Right ventricle myocardium superior (tissue), 1 donor: ENCODE measurements around the gene PACS1. TPM values are rescaled to one million over a fixed set of nuclear protein-coding genes. Genes with fewer than 3 reads are reported as not detected.
A peak's percentile ranks its signal among the peaks of the same experiment; 100 is the strongest.
"Not testable (repeated sequence)": the region's sequence is repeated elsewhere in the genome, so short reads cannot be mapped to it uniquely, and the experiment has no call there.

Source experiments
- ATAC-seq: fragments of 200-7000 bp; cut with Tn5 transposase; one replicate; pipeline ENCODE4 v1.9.1; 2020; ENCODE audit warnings: mild to moderate bottlenecking; ENCODE audit not compliant: poor library complexity
- DNase-seq: peaks from one replicate; pipeline ENCODE4 v3.0.0-alpha.2; 2020
- intact Hi-C: fragments of 100-400 bp; cut with DNase I; formaldehyde crosslinking; loops from one replicate; pipeline ENCODE4 v1.11.2; 2022
- total RNA-seq: library from RNA; stranded (reverse); fragmentation: NEBNext Ultra II Directional; extraction: Animal tissue kit (Norgen Biotek cat#: 25700); gene quantifications from one replicate; pipeline ENCODE4 v1.2.1, GENCODE V29; 2021
- donor health status: DM: no; HTN: yes; CAD: no; lungs with severe emphysema.

PACS1 gene
- total RNA-seq, 1 donor from 2014 or later: 46.5 TPM

GRCh38 chr11:66268952-66269905, 199.2 kb downstream of the PACS1 start:
- DNase-seq (peak; percentile 48), ATAC-seq (no peak)
- intact Hi-C loops: no loop called here

GRCh38 chr11:66271816-66272215, 201.7 kb downstream of the PACS1 start:
- ATAC-seq: no peak
- no peak for DNase-seq
- intact Hi-C loops: no loop called here

GRCh38 chr11:66272596-66272995, 202.5 kb downstream of the PACS1 start:
- ATAC-seq: no peak
- DNase-seq: no peak
- intact Hi-C loops: no loop called here

- intact Hi-C loops: no loop called here
- DNase-seq: no peak
- no peak for ATAC-seq
Measured at GRCh38 chr11:66274219-66274618, 204.1 kb downstream of the PACS1 start.

GRCh38 chr11:66275396-66275795, 205.3 kb downstream of the PACS1 start:
- ATAC-seq (no peak), DNase-seq (no peak)
- intact Hi-C loops: no loop called here

- DNase-seq (no peak), ATAC-seq (no peak)
- intact Hi-C loops: no loop called here
Measured at GRCh38 chr11:66275984-66276612, 206.0 kb downstream of the PACS1 start.

- ATAC-seq: peak; percentile 23
- DNase-seq, intact Hi-C loops: not testable (repeated sequence)
Measured at GRCh38 chr11:66276619-66277018, 206.5 kb downstream of the PACS1 start.

GRCh38 chr11:66277064-66277463, 207.0 kb downstream of the PACS1 start:
- intact Hi-C loops, DNase-seq, ATAC-seq: not testable (repeated sequence)

GRCh38 chr11:66277471-66278362, 207.6 kb downstream of the PACS1 start, which contains the start of gene CNIH2:
TSS of gene CNIH2 (plus strand) at chr11:66278175. CDS start at chr11:66278457, 282 bp downstream.
- ATAC-seq (peak; percentile 24), DNase-seq (no peak)
- intact Hi-C loops: no loop called here

GRCh38 chr11:66278363-66279091, 208.5 kb downstream of the PACS1 start:
- no peak for DNase-seq
- no peak for ATAC-seq
- intact Hi-C loops: no loop called here

GRCh38 chr11:66279092-66279734, 209.1 kb downstream of the PACS1 start:
- ATAC-seq (no peak), DNase-seq (no peak)
- intact Hi-C loops: no loop called here

- intact Hi-C loops: no loop called here
- no peak for DNase-seq
- no peak for ATAC-seq
Measured at GRCh38 chr11:66280428-66280827, 210.4 kb downstream of the PACS1 start.

GRCh38 chr11:66281001-66281400, 210.9 kb downstream of the PACS1 start:
- no peak for ATAC-seq
- intact Hi-C loops: no loop called here

GRCh38 chr11:66281776-66282467, 211.8 kb downstream of the PACS1 start:
- ATAC-seq: no peak
- intact Hi-C loops: loop anchor here (2.0 kb wide), 1 partner anchor 59 kb away; no protein-coding TSS in a partner anchor
- DNase-seq: no peak

More at GRCh38 chr11:66281001-66281400, 210.9 kb downstream of the PACS1 start:
- no peak for DNase-seq

- DNase-seq (peak; percentile 99), ATAC-seq (peak; percentile 93)
- intact Hi-C loops: loop anchor here (2.0 kb wide), 1 partner anchor 60 kb away; no protein-coding TSS in a partner anchor
Measured at GRCh38 chr11:66282468-66283455, 212.7 kb downstream of the PACS1 start.
